ENCODE results near the gene RNF150. TPM values are rescaled to one million over a fixed set of nuclear protein-coding genes. Genes with fewer than 3 reads are reported as not detected.
"Not testable (repeated sequence)": the region's sequence is repeated elsewhere in the genome, so short reads cannot be mapped to it uniquely, and the experiment has no call there.

RNF150 gene
- total RNA-seq, 1 donor from 2014 or later, result not detected

GRCh38 chr4:140834839-140835495 lies 298.3 kb downstream of the RNF150 start:
- Mint-ChIP-seq H3K9me3 (no peaks in the 10 kb centered on the region), H3K27ac (peak overlapping the region; percentile 54), H3K36me3 (ENCODE audit: low read depth) (peaks cover 3% of the 10 kb centered on the region), H3K4me1 (peaks cover 55% of the 10 kb centered on the region), H3K4me3 (no peak overlapping the region), H3K27me3 (no peaks in the 10 kb centered on the region)
- DNase-seq (no peak), ATAC-seq (ENCODE audit: low read depth) (no peak)
- intact Hi-C loops (cut with micrococcal nuclease), result no loop called here
- POLR2A ChIA-PET, result interaction anchor here (0.7 to 1.0 kb wide), 2 partner anchors 42 to 78 kb away, joined by 4 read pairs; no protein-coding TSS in a partner anchor
- CTCF ChIA-PET, result interaction anchor here (0.7 kb wide), 1 partner anchor 59 kb away, joined by 3 read pairs; no protein-coding TSS in a partner anchor
- no peak for TF ChIP-seq CTCF (IDR thresholded peaks at IDR 0.05)

DNA sequence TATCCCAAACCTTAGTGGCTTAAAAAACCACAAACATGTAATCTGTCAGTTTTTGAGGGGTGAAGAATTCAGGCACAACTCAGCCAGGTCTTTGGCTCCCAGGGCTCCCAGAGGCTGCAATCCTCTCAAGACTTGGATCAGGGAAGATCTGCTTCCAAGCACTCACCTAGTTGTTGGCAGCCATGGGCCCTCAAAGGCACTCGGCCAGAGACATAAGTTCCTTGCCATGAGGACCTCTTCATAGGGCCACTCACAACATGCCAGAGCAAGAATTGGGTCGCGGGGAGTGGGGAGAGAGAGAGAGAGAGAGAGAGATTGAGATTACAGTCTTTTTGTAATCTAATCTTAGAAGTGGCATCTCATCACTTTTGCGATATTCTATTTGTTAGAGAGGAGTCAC lies 300.0 kb downstream of the RNF150 start:
- Mint-ChIP-seq H3K9me3 (peaks cover 2% of the 10 kb centered on the region), H3K36me3 (ENCODE audit: low read depth) (peaks cover 3% of the 10 kb centered on the region), H3K4me3 (no peak overlapping the region), H3K27ac (no peak overlapping the region), H3K27me3 (no peaks in the 10 kb centered on the region), H3K4me1 (peaks cover 64% of the 10 kb centered on the region)
- ChIA-PET POLR2A (no interaction called here), CTCF (no interaction called here)
- ATAC-seq (ENCODE audit: low read depth), result no peak
- TF ChIP-seq CTCF (IDR thresholded peaks at IDR 0.05), result no peak
- intact Hi-C loops (cut with micrococcal nuclease), result no loop called here
- no peak for DNase-seq

DNA sequence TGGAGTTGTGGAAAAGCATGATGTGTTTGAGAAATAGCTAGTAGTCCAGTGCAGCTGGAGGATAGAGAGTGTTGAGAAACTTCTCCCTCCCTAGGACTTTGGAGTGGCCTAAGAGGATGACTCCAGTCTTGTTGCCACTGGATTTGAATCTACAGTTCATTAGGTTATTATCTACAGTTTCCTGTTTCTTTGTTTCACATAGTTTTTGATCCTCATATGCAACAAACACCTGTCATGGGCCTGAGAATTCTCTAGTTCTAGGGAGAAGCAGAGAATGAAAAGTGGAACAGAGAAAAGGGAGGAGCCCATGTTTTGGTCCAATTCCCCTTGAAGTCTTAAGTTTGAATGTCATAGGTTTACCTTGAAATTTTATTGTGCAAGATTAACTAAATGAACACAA lies 303.4 kb downstream of the RNF150 start:
- peaks cover 73% of the 10 kb centered on the region for H3K4me1 Mint-ChIP-seq
- CTCF ChIA-PET, result interaction anchor here (1.0 kb wide), 1 partner anchor 16 kb away, joined by 3 read pairs; no protein-coding TSS in a partner anchor

DNA sequence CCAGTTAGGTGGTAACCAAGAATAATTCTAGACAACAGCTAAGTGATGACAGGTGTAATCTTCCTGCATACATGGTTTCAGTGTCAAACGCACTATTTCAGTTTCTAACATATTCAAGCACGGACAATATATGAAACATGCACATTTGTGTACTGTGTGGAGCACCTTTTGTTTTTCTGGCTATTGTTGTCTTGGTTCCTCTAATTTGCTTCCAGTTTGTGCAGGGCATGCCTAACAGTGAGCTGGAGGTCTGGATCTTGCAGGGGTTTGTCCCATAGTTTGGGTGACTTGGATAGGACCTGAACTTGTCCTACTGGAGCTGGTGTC lies 306.6 kb downstream of the RNF150 start:
- H3K36me3 Mint-ChIP-seq (ENCODE audit: low read depth), result peaks cover 11% of the 10 kb centered on the region
- DNase-seq, result no peak
- CTCF ChIA-PET, result no interaction called here
- H3K27me3 Mint-ChIP-seq, result no peaks in the 10 kb centered on the region
- H3K9me3 Mint-ChIP-seq, result peaks cover 17% of the 10 kb centered on the region
- H3K4me3 Mint-ChIP-seq, result peak overlapping the region; percentile 19
- no peak overlapping the region for H3K27ac Mint-ChIP-seq
- intact Hi-C loops (cut with micrococcal nuclease), result no loop called here
- TF ChIP-seq CTCF (IDR thresholded peaks at IDR 0.05), result no peak
- POLR2A ChIA-PET, result interaction anchor here (0.6 to 1.9 kb wide), 6 partner anchors 7 to 212 kb away, joined by 3 to 8 read pairs (median 3); no protein-coding TSS in a partner anchor
- H3K4me1 Mint-ChIP-seq, result peaks cover 66% of the 10 kb centered on the region
- no peak for ATAC-seq (ENCODE audit: low read depth)

More for the DNA sequence above, 303.4 kb downstream of the RNF150 start:
- Mint-ChIP-seq H3K9me3 (peaks cover 10% of the 10 kb centered on the region), H3K27me3 (no peaks in the 10 kb centered on the region), H3K4me3 (peak overlapping the region; percentile 33), H3K27ac (peak overlapping the region; percentile 91), H3K36me3 (ENCODE audit: low read depth) (peaks cover 6% of the 10 kb centered on the region)
- ATAC-seq (ENCODE audit: low read depth), result peak; percentile 95
- intact Hi-C loops (cut with micrococcal nuclease), result loop anchor here (1.0 to 2.0 kb wide), 4 partner anchors 21 to 87 kb away; no protein-coding TSS in a partner anchor
- no peak for TF ChIP-seq CTCF (IDR thresholded peaks at IDR 0.05)
- POLR2A ChIA-PET, result interaction anchor here (0.9 to 2.5 kb wide), 4 partner anchors 20 to 88 kb away, joined by 3 to 8 read pairs (median 4); no protein-coding TSS in a partner anchor
- DNase-seq, result no peak

DNA sequence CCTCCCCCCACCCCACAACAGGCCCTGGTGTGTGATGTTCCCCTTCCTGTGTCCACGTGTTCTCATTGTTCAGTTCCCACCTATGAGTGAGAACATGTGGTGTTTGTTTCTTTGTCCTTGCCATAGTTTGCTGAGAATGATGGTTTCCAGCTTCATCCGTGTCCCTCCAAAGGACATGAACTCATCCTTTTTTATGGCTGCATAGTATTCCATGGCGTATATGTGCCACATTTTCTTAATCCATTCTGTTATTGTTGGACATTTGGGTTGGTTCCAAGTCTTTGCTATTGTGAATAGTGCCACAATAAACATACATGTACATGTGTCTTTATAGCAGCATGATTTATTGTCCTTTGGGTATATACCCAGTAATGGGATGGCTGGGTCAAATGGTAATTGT lies 312.7 kb downstream of the RNF150 start:
- CTCF ChIA-PET; DNase-seq; H3K9me3 Mint-ChIP-seq; H3K36me3 Mint-ChIP-seq (ENCODE audit: low read depth); ATAC-seq (ENCODE audit: low read depth); POLR2A ChIA-PET; H3K4me3 Mint-ChIP-seq; intact Hi-C loops (cut with micrococcal nuclease); H3K4me1 Mint-ChIP-seq; H3K27ac Mint-ChIP-seq; H3K27me3 Mint-ChIP-seq: not testable (repeated sequence)

All from activated B cell treated with CpG ODN at 0.5 μM for 24 hours (primary cell).